HG02943 (cell line): ENCODE data around the gene PDXK.
"Not testable (repeated sequence)": the region's sequence is repeated elsewhere in the genome, so short reads cannot be mapped to it uniquely, and the experiment has no call there.

Source experiments
- ATAC-seq: cut with Tn5 transposase; IDR thresholded peaks from one replicate; pipeline ENCODE4 v1.9.1; 2021; ENCODE audit warnings: mild to moderate bottlenecking, low read depth, moderate library complexity; ENCODE audit not compliant: unreplicated experiment

PDXK gene

DNA sequence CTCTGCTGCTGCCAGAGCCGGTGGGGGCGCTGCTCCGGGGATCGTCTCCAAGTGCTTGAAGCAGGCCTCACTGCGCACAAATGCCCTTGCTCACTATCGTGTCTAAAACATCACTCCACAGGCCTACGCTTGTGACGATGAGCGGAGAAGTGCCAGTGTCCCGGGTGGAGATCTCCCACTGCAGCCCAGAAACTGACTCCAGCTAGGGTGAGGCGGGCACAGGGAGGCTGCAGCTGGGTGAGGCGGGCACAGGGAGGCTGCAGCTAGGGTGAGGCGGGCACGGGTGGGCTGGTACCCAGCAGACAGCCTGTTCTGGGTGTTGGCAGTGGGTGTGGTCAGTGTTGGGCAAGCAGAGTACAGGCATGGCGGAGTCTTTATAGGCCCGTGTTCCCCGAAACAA lies 22.7 kb upstream of the PDXK start:
- ATAC-seq: no peak

DNA sequence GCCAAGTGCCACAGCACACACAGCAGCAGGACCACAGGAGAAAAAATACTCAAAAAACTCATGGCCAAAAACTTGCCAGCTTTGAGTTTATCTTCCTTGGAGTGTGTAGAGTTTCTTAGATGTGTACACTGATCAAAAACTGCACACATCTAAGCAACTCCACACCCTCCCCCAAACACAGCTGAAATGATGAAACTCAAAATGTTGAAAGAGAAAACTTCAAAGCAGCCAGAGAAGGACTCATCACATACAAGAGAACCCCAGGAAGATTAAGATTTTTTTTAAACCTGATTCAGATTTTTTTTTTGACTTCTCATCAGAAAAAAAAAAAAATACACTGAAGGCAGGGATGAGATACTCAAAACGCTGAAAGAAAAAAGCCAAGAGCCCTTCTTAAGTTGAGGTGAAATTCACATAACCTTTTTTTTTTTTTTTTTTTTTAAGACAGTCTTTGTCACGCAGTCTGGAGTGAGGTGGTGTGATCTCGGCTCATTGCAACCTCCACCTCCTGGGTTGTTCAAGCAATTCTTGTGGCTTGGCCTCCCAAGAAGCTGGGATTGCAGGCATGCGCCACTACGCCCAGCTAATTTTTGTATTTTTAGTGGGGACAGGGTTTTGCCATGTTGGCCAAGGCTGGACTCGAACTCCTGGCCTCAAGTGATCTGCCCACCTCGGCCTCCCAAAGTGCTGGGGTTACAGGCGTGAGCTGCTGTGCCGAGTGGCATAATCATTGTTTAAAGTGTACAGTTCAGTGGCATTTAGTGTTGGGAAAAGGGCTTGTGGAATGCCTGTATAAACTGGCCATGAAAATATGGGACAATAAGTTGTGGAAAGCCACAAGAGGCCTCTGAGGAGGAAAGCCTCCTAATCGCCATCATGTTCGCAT lies 20.9 kb upstream of the PDXK start:
- ATAC-seq: no peak

DNA sequence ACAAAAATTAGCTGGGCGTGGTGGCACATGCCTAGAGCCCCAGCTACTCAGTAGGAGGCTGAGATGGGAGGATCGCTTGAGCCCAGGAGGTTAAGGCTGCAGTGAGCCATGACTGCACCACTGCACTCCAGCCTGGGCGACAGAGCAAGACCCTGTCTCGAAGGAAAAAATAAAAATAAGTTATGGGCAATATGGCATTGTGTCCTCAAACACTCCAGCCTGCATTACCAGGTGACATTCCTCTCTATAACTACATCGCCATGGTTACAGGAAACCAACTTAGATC lies 19.5 kb upstream of the PDXK start:
- ATAC-seq: not testable (repeated sequence)

DNA sequence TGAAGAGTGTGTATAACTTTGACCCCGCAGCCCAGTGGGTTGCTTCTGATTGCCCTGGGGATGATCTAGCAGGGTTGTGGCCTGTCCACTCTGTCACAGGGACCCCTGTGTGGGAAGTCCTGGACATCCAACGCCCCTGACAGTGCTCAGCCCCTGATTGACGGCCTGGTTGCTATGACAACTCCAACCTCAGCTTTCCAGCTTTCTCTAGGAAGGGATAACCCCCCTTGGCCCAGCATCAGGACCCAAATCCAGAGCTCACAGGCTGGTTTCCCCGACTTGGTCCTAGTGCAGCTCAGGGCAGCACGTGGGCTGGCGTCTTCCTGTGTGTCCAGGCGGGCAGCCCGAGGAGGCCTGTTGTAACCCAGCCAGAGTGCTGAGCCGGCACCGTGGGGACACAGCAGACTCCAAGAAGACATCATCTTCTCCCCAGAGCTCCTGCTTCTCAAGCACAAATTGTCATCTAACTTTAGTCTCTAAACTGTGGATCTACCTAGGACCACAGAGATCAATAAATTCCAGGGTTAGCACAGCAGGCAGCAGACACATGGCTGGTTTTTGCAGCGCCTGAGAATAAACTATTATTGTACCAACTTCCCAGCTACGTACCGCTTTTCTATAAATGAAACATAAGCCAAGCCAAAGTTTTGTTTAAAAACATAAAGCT lies 18.9 kb upstream of the PDXK start:
- ATAC-seq: no peak

DNA sequence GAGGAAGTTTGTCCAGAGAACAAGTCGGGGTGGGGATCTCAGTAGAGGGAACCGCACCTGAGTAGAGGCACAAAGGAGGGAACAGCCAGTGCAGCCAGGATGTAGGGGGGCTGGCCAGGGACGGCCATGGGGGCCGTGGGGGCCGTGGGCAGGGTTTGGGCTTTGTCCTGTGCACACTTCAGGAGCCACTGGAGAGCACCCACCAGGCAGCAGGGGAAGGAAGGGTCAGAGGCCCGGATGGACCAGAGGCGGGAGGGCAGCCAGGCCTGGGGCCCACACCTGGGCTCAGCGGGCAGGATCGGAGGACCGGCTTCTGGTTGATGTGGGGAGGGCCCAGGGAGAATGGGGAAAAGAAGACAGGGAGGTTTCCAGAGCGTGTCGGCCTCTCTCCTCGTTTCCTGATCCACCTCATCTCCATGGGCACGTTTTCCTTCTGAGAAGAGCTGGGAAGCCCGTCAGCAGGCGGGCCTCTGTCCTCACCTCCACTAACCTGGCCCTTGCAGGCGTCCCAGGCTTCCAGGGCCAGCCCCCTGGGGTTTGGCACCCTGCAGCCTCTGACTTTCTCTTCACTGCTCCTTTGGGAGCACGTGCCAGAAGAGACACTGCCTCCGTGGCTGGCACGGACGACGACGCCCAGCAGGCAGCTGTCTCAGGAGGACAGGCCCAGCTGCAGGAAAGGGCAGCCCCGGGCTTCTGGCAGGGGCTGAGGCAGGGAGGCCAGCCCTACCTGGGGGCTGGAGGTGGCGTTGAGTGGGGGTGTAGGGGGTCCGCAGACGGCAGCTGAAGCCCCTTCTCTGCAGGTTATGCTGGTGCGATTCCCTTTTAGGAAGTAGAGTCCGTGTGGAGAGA lies 16.8 kb upstream of the PDXK start:
- no peak for ATAC-seq

DNA sequence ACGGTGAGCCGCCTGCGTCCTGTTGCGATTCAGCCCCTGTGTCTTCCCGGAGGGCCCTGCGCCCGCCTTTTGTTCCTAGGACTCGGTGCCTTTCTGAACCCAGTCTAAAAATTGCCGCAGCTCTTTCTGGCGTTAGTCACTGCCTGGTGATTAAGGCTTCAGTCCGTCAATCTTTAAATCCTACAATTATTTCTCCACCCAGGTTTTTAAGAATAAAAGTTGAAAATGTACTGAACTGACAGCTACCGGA lies 16.2 kb upstream of the PDXK start:
- ATAC-seq: no peak

DNA sequence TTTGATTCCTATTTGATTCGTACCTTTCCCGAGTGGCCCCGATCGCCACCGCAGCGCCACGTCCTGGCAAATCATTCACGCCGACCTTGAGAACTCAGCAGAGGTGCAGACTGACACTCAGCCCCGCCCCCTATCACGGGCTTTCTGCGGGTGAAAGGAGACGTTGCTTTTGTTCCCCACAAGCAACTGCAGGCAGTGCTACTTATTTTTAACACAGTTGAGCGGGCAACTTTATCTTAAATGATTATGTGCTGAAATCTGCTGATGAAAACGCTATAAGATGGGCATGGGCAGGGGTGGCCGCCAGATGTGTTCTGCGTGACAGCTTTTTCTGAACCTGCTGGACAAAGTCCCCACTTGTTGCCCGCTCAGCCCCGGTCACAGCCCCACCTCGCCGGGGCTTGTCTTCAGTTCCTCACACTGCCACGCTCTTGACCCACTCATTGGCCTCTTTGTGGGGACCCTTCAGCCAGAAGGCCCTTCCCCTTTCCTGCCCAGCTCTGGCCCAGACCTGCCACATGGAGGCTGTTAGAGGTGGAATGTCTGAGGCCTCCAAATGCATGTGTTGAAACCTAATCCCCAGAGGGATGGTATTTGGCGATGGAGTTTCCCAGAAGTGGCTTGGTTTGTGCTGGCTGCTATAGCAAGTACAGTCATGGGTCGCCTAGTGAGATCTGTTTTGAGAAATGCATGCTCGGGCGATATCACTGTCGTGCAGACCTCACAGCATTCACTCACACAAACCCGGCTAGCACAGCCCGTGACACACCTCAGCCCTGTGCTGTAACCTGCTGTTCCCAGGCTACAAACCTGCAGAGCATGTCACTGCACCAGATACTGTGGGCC lies 15.7 kb upstream of the PDXK start:
- ATAC-seq: no peak

DNA sequence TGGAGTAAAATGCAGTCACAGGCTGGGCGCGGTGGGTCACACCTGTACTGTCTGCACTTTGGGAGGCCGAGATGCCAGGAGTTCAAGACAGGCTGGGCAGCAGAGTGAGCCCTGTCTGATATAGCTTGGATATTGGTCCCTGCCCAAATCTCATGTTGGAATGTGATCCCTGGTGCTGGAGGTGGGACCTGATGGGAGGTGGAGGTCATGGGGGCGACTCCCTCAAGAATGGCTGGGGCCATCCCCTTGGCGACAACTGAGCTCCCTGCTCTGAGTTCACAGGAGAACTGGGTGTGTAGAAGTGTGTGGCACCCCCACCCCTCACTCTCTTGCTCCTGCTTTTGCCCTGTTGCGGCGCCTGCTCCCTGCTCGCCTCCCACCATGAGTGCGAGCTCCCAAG lies 11.5 kb upstream of the PDXK start:
- no peak for ATAC-seq

DNA sequence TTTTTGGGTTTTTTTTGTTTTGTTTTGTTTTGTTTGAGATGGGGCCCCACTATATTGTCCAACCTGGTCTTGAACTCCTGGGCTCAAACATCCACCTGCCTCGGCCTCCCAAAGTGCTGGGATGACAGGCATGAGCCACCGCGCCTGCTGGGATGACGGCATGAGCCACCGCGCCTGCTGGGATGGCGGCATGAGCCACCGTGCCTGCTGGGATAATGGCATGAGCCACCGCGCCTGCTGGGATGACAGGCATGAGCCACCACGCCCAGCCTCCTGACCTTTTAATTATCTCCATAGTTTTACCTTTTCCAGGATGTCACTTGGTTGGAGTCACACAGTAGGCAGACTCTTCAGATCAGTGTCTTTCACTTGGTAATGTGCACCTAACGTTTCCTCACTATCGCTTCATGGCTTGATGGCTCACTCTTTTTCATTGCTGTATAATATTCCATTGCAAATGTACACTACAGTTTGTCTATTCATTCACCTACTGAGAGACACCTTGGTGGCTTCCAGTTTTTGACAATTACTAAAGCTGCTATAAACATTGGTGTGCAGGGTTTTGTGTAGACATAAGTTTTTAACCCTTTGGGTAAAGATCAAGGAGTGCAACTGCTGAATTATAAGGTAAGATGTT lies 10.1 kb upstream of the PDXK start:
- ATAC-seq: no peak

DNA sequence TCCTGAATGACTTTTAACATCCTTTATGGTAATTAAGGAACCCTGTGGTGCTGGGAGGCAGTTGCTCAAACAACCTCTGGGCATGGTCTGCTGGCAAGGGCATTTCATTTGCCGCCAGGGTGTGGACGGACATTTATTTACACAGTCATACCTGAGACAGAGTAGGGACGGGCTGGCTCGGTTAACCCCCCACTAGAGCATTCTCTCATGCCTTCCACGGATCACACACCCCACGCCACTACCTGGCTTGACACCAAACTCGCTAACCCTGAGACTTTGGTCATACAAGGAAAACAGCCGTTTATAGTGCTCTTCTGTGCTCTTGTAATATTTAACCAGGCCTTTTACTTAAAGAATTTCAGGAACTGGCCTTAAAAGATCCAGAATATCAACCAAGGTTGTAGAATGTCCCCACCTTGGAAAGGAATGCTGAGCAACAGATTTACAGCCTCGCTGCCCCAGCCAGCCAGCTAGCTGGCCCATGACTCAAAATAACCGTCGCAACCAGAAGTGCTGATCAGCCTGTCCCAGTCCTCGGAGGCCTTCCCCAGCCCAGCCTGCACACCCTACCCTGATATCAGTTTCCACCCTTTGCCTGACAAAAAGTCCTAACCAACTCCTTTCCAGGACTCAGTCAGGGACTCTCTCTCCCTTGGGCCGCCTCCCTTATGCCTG lies 6.5 kb upstream of the PDXK start:
- ATAC-seq: no peak

DNA sequence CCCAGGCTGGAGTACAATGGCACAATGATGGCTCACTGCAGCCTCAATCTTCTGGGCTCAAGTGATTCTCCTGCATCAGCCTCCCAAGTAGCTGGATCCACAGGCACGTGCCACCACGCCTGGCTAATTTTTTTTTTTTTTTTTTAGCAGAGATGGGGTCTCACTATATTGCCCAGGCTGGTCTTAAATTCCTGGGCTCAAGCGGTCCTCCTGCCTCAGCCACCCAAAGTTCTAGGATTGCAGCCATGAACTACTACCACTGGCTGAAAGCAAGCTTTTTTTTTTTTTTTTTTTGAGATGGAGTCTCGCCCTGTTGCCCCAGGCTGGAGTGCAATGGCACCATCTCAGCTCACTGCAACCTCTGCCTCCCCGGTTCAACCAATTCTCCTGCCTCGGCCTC lies 5.8 kb upstream of the PDXK start:
- ATAC-seq: not testable (repeated sequence)

DNA sequence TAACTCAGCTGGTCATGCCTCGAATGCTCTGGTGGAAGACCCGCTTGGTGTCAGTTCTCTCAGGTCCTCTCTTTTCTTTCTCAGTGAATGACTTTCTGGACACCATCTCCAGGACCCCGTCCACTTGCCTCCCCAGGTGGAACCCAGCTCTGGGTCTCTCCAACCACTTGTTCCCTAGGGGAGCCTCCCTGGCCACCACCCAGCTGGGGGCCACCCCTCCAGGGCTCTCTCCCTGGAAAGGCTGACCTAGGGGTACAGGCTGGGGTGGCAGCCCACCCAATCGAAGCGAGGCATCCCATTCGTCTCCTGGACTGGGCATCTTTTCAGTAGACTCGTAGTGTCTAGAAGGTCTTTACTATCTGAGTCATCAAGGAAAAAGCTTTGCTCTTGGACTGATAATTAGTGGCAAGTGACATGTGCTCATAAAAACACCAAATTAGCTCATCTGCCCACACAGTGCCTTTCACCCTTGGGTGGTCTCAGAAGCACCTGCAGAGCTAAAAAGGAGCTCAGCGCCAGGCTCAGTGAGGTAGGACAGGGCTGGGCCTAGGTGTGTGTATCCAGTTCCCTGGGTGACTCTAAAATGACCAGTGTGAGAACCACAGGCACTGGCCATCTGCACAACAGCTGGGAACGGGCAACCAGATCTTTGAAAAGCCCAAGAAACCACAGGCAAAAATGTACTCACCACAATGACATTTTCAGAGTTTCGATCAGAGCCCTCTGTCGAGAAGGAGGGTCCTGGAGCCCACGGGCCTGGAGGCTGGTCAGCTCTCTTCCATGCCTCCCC lies 2.4 kb upstream of the PDXK start:
- no peak for ATAC-seq

DNA sequence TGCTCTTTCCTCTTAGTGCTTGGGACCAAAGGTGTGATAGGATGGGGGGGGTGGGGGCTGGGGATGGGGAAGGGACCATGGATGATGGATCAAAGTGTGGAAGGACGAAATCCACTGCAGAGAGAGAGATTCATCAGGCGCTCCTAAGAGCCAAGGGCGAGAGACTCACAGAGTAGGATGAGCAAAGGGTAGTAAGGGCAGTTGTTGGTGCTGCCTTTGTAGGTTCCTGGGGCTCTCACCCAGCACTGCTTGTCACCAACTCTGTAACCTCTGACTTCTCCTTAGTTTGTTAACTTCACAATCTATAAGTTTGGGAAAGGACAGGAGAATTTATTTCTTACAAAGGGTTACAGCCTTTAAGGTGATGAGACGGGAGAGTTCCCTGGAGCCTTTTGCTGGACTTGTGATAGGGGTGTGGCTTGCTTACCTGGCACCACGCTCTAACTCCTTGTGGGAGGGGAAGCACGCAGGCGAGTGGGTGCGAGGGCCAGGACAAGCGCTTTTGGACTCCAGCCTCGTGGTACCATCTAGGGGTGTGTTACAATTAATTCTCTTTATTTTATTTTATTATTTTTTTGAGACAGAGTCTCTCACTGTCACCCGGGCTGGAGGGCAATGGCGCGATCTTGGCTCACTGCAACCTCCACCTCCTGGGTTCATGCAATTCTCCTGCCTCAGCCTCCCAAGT lies 1.6 kb upstream of the PDXK start:
- ATAC-seq: no peak

DNA sequence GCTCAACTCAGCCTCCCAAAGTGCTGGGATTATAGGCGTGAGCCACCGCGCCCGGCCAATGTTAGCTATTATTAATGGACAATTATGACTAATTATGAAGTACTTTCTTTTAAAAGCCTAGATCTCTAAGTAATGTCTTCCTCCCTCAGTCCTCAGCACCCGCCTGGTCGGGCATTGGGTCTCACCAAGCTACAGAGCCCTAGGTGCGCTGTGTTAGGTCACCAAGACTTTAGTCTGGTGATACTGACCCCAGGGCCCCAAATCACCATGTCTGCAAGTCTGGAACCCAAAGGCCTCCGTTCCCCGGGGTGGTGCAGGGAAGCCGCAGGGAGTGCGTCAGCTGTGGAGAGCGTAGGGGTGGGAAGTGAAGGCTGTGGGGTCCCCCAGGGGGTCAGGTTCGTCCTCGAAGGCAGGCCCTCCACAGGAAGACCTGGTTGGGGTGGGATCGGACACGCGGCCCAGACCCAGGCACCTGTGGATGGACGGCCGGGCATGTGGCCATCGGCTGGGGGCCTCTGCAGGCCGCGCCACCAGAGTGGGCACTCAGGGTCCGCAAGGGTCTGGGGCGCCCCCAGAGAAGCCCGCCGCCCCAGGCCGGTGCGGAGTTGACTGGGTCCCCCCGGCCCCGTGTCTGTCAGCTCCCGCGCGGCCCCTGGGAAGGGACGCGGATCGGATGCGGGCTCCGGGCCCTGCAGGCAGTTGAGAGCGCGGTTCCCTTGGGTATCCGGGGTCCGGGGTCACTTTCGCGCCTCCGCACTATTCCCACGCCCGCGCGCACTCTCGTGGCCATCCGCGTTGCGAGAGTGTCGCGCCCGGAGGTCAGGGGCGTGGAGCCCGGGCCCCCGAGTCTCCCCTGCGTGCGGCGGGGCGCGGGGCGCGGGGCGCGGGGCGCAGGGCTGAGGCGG lies 710 bp upstream of the PDXK start:
- ATAC-seq: no peak

DNA sequence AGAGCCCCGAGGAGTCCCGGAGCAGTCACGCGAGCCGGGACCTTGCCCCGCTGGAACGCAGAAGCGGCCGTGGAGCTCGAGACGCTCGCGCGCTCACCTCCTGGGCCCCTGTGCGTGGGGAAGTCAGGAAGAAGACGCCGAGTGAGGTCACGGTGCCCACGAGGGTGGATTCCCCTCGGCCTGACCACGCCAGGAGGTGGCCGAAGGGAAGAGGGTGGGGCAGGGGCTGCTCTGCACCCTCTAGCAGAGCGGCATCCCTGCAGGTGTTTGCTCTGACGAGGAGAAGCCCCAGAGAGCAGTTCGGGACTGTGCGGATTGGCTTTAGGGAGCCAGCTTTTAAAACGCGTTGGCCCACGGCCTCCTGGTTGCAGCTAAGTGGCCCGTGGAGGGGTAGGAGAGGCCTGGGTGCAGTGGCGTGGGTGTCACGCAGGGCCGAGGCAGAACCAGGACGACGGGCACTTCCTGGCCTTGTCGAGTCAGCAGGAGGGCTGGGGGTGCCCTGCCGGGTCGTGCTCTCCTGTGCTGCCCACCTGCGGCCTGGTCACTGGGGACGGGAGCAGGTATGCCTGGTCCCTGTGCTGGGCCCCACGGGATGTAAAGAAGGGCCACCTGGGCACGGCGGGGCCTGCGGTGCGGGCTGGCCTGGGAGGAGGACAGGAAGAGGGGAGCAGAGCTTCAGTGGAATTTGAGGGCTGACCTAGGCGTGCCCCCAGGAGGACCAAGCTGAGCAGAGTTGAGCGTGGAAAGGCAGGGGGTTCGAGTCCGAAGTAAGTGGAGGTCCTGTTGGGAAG lies 1.0 kb downstream of the PDXK start:
- no peak for ATAC-seq

DNA sequence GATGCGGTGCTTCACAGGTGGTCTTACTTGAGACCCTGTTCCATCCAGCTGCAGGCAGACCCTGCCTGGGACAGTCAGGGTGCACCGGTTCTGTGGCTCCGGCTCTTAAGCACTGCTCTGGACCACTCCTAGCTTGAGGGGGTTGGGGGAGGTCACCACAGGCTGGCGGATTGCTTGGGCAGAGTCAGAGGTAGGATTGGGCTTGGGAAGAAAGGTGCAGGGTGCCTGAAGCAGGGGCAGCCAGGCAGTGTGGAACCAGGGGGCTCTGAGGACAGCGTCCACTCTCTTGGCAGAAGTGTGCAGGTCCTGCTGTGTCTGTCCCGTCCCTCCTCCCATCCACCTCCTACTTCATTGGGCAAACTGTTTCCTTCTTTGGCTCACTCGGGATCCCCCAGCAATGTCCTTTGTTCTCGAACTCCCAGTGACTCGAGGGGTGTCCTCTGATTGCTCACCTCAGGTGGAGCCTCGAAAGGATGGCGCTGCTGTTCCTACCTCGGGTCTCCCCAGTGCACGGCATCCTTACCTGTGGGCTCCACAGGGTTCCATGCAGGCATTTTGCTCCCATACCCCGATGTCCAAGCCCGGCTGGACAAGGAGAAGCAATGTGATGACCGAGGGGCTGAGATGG lies 1.7 kb downstream of the PDXK start:
- no peak for ATAC-seq
